ENCODE measurements around the gene P2RX6.
"Not testable (repeated sequence)": the region's sequence is repeated elsewhere in the genome, so short reads cannot be mapped to it uniquely, and the experiment has no call there.

The P2RX6 gene

DNA sequence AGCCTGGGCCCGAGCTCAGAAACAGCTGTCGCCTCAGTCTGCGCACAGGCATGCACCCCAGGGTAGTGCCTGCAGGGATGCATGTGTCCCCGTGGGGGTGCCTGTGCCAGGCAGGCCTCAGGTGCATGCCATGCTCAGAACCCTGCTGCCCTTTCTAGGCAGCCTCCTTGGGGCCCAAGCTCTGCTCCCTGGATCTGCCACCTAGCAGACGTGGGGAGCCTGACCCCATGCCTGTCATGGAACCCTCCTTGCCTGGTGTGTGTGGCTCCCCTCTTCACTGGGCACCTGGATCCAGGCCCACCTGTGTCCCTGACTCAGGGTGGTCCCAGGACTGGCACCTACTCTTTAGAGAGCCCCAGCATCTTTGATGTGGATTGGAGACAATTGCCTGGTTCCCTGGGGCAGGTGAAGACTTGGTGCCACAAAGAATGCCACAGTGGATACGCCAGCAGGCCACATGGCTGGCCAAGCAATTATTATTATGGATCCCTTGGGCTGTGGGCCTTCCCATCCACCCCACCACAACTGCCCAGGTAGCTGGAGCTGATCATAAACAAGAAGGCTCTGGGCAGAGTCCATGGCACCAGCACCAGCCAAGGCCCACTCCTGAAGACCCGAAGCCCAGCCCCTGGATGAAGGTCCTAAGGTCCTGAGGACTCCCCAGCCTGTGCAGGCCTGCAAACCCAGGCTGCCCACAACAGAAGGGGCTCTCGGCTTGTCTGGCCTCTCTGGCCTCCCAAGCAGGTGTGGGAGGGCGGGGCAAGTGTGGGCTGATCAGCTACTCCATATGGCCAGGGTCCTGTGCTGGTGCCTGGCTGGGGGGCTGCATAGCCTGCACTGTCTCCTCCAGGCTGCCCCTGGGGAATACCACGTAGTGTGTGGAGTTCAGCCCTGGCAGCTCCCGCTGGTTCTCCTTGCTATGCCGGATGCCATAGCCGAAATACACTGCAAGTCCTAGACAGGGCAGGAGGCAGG, 13.6 kb downstream of the P2RX6 start:
- in situ Hi-C loops (cut with HindIII; ENCODE audit: low pct_unique_long_range_greater_than_20kb, low sequenced_read_pairs), result no loop called here
- no peak for DNase-seq (ENCODE audit: low read depth in 1 of 2, low spot score in 1 of 2)
- TF ChIP-seq JUND (IDR thresholded peaks at IDR 0.05; ENCODE audit: low read depth), result no peak

DNA sequence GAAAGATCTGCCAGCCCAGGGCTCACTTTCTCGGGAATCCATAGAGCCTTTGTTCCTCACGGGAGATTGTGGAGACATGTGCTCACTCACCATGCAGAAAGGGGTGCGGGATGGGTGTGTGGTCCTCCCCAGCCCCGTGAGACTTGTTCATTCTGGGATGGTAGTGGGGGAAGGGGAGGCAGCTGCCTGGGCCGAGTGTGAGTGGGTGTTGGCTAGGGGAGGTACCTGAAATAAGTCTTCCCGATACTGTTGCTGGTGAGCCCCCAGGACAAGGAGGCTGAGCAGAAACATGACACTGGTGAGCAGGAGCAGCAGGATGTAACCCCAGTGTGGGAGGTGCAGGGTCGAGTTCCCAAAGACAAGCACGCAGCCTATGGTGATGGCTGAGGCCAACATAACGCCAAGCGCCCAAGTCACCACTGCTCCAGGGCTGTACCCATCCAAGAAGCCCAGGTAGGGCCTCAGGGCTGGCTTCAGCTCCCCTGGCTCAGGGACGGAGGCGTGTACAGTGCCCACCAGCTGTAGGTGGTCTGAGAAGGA, 14.6 kb downstream of the P2RX6 start:
- no peak for DNase-seq (ENCODE audit: low read depth in 1 of 2, low spot score in 1 of 2)
- no peak for TF ChIP-seq JUND (IDR thresholded peaks at IDR 0.05; ENCODE audit: low read depth)
- in situ Hi-C loops (cut with HindIII; ENCODE audit: low pct_unique_long_range_greater_than_20kb, low sequenced_read_pairs), result no loop called here

DNA sequence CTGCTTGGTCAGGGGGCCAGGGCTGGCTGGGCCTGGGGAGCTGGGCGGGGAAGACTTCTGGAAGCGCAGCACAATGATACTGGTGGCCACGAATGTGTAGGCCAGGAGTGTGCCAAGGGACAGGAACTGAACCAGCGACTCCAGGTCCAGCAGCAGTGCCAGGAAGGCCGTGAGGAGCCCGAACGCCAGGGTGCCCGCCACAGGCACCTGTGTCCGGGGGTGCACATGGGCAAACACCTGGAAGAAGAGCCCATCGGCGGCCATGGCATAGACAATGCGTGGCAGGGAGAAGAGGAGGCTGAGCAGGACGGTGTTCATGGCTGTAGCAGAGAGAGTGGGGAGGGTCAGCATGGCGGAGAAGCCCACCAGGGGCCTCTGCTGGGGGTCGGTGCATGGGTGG, 15.1 kb downstream of the P2RX6 start:
- TF ChIP-seq JUND (IDR thresholded peaks at IDR 0.05; ENCODE audit: low read depth), result no peak
- in situ Hi-C loops (cut with HindIII; ENCODE audit: low pct_unique_long_range_greater_than_20kb, low sequenced_read_pairs), result no loop called here
- no peak for DNase-seq (ENCODE audit: low read depth in 1 of 2, low spot score in 1 of 2)

DNA sequence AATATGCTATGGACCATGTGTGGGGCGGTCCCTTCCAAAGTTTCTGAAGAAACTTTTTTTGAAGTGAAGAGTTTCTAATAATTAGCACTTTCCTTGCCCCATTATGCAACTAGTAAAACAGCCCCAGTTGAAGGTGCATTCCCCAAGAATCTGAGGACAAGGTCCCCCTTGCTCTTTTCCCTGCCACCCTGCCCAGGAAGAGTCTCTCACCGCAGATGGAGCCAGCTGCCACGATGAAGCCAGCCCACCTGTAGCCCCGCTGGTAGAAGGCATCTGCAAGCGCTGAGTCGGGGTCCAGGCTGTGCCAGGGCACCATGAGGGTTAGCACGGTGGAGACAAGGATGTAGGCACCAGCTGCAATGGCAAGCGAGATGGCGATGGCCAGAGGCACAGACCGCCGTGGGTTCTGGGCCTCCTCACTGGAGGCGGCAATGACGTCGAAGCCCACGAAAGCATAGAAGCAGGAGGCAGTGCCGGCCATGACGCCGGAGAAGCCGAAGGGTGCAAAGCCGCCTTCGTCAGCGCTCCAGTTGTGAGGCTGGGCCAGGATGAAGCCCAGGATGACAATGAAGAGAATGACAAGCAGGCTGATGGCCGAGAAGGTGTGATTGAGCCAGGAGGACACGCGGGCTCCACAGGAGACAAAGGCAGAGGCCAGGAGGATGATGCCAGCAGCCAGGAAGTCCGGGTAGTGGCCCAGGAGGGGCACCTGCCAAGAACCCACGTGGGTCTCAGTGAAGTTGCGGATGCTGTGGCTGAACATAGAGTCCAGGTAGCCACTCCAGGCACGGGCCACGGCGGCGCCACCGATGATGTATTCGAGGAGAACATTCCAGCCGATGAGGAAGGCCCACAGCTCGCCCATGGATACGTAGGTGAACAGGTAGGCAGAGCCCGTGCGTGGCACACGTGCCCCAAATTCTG, 15.9 kb downstream of the P2RX6 start:
- no peak for DNase-seq (ENCODE audit: low read depth in 1 of 2, low spot score in 1 of 2)
- no peak for TF ChIP-seq JUND (IDR thresholded peaks at IDR 0.05; ENCODE audit: low read depth)
- in situ Hi-C loops (cut with HindIII; ENCODE audit: low pct_unique_long_range_greater_than_20kb, low sequenced_read_pairs), result no loop called here

DNA sequence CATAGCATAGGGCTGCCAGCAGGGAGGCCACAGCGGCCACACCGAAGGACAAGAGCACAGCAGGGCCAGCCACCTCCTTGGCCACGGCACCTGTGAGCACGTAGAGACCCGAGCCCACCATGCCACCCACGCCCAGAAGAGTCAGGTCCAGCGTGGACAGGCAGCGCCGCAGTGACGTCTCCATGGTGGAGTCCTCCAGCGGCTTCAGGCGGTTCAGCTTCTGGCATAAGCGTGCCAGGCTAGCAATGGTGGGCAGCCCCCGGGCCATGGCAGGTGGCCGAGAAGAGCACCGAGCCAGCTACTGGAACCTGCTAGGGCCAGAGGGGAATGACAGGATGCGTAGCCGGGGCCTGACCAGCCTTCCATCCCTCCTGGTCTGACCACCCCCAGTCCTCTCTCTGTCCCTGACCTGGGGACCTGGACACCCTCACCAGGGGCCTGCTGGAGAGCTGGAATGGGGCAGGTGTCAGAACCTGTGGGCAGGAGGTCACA, 16.6 kb downstream of the P2RX6 start:
- no peak for DNase-seq (ENCODE audit: low read depth in 1 of 2, low spot score in 1 of 2)
- in situ Hi-C loops (cut with HindIII; ENCODE audit: low pct_unique_long_range_greater_than_20kb, low sequenced_read_pairs), result no loop called here
- no peak for TF ChIP-seq JUND (IDR thresholded peaks at IDR 0.05; ENCODE audit: low read depth)

DNA sequence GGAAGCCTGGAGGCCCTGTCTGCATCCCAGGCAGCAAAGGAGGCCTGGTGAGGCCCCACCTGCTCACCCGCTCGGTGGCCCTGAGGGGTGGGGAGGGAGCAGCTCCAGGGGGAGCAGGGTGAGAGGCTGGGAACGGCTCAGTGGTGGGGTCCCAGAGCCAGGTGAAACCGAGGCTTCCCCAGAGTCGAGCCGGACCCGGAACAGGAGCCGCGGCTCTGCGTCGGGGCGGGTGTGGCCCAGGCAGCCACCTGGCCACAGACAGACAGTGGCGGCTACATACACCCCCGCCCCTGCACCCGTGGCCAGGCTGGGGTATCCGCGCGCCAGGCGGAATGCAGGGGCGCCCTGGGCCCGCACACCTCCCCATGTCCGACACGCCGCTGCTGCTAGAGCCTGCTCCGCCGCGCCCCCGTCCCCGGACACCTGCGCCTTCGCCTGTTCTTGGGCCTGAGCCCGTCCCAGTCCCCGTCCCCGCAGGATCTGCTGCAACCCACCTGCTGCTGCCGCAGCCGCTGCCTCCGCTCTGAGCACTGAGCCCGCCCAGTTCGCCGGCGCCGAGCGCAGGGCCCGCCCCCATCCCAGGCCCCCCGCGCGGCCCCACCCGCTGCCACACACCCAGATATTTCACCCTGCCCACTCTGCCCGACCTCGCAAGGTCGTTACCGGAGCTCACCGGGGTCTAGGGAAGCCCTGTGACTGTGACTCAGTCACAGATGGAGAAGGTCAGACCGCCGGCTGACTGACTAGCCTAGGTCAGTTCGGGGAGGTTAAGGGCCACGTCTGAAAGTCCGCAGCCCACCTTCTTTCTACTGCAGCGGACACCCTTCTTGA, 17.3 kb downstream of the P2RX6 start, which contains the start of gene SLC7A4:
Gene SLC7A4 (minus strand): TSS at position 525 of the 831 bp plus-strand sequence. CDS start 749 bp downstream, outside the sequence.
- TF ChIP-seq JUND (IDR thresholded peaks at IDR 0.05; ENCODE audit: low read depth), result no peak
- in situ Hi-C loops (cut with HindIII; ENCODE audit: low pct_unique_long_range_greater_than_20kb, low sequenced_read_pairs), result no loop called here
- no peak for DNase-seq (ENCODE audit: low read depth in 1 of 2, low spot score in 1 of 2)

DNA sequence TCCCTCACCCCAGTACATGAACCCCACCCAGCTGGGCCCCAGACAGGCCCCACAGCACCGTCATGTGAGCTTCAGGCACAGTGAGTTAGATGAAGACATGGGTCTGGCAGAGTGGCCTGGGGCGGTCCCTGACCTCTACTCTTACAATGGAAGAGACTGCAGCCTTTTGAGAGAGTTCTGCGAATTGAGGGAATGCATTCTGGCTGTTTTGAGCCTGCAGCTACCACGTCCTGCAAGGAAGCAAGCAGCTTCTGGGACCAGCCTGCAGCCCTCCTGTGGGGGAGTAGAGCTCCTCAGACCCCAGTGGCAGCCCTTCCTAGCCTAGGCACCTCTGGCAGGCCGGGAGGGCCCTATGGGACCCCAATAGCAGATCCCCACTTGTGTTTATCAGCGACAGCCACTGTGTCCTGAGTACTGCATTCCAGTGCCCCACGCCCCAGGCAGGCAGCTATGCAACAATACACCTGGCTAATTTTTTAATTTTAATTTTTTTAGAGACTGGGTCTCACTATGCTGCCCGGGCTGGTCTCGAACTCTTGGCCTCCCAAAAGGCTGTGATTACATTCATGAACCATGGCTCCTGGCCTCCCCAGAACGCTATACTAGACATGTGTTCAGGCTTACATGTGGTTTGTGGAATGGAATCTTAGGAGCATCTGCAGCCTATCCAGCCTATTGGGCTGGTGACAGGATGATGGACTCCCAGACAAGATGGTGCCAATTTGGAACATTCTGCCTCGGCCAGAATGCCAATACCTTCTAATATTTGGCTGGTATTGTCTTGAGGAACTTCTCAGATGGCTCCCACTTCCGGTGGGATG, 18.1 kb downstream of the P2RX6 start:
- no peak for DNase-seq (ENCODE audit: low read depth in 1 of 2, low spot score in 1 of 2)
- in situ Hi-C loops (cut with HindIII; ENCODE audit: low pct_unique_long_range_greater_than_20kb, low sequenced_read_pairs), result no loop called here
- TF ChIP-seq JUND (IDR thresholded peaks at IDR 0.05; ENCODE audit: low read depth), result no peak

DNA sequence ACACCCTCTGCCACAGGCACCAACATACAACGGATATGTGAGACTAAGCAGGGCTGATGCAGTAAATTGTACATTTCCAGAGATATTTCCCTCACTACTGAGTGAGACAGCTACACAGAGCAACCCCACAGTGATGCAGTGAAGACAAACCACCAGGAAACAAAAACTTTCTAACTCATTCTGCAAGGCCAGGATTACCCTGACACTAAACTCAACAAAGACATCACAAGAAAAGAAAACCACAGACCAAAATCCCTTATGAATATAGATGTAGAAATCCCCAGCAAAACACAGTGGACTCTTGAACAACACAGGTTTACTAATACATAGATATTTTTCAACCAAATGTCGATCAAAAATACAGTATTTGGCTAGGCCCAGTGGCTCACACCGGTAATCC, 18.9 kb downstream of the P2RX6 start:
- TF ChIP-seq JUND (IDR thresholded peaks at IDR 0.05; ENCODE audit: low read depth), result no peak
- no peak for DNase-seq (ENCODE audit: low read depth in 1 of 2, low spot score in 1 of 2)
- in situ Hi-C loops (cut with HindIII; ENCODE audit: low pct_unique_long_range_greater_than_20kb, low sequenced_read_pairs), result no loop called here

DNA sequence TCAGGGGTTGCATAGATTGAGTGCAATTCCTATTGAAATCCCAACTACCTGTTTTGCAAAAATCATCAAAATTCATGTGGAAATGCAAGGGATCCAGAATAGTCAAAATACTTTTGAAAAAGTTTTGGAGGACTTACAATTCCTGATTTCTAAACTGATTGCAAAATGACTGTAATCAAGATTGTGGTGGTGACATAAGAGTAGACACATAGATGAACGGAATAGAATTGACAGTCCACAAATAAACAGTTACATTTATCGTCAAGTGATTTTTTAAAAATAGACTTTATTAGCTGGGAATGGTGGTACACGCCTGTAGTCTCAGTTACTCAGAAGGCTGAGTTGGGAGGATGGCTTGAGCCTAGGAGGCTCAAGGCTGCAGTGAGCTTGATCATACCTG, 20.0 kb downstream of the P2RX6 start:
- in situ Hi-C loops (cut with HindIII; ENCODE audit: low pct_unique_long_range_greater_than_20kb, low sequenced_read_pairs), result no loop called here
- no peak for TF ChIP-seq JUND (IDR thresholded peaks at IDR 0.05; ENCODE audit: low read depth)
- DNase-seq (ENCODE audit: low read depth in 1 of 2, low spot score in 1 of 2), result no peak

DNA sequence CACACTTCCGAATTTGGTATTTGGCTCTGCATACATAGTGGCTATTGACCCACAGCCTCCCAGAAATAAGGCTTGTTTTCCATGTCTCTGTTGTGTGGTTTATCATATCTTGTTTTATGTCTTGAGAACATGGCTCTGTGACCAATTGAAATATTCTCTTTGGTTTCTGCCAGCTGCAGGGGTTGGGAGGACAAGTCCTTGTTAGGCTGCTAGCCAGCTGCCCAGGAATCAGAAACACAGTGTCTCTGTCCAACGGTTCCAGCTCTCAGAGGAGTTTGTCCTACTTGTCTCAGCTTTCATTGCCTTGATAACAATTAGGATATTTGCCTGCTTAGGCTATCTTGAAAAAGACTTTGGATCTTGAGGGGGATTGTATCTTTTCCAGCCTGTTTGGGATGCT, 23.4 kb downstream of the P2RX6 start:
- no peak for DNase-seq (ENCODE audit: low read depth in 1 of 2, low spot score in 1 of 2)
- in situ Hi-C loops (cut with HindIII; ENCODE audit: low pct_unique_long_range_greater_than_20kb, low sequenced_read_pairs), result no loop called here
- TF ChIP-seq JUND (IDR thresholded peaks at IDR 0.05; ENCODE audit: low read depth), result no peak

DNA sequence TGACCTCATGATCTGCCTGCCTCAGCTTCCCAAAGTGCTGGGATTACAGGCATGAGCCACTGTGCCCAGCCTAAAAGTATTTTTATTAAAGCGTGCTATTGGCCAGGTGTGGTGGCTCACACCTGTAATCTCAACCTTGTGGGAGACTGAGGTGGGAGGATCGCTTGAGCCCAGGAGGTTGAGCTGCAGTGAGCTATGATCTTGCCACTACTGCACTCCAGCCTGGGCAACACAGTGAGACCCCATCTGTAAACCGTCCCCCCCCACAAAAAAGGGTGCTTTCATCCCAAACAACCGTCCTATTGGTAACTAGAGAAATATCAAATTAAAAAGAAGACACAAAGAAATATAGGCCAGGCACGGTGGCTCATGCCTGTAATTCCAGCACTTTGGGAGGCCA, 24.2 kb downstream of the P2RX6 start:
- in situ Hi-C loops (cut with HindIII; ENCODE audit: low pct_unique_long_range_greater_than_20kb, low sequenced_read_pairs); DNase-seq (ENCODE audit: low read depth in 1 of 2, low spot score in 1 of 2): not testable (repeated sequence)

Measured in T47D (cell line).